Transverse colon (tissue), 4 donors: ENCODE measurements around the gene TSHZ3. TPM values are rescaled to one million over a fixed set of nuclear protein-coding genes. Genes with fewer than 3 reads are reported as not detected.

Source experiments
- DNase-seq: peaks from one replicate; pipeline ENCODE4 v3.0.0-alpha.2; 2019
- H3K27ac ChIP-seq, 4 donors: fragments of 200-600 bp; sonication (generic); 2 replicates each; pipeline ENCODE4 v1.5.1; 2016 to 2018; ENCODE audit warnings: inconsistent platforms in 4 of 4
- H3K27me3 ChIP-seq: fragments of 200-600 bp; sonication (generic); 2 replicates; pipeline ENCODE4 v1.5.1; 2017; ENCODE audit warnings: inconsistent platforms
- H3K36me3 ChIP-seq, 4 donors: fragments of 200-600 bp; sonication (generic); 2 replicates each; pipeline ENCODE4 v1.5.1; 2017 to 2019; ENCODE audit warnings: inconsistent platforms in 4 of 4
- H3K4me1 ChIP-seq, 4 donors: fragments of 200-600 bp; sonication (generic); 2 replicates each; pipeline ENCODE4 v1.5.1; 2017 to 2020; ENCODE audit warnings: inconsistent platforms in 4 of 4
- H3K4me3 ChIP-seq, 4 donors: fragments of 200-600 bp; sonication (generic); 1 replicate in 1 of 4; 2 replicates in 3 of 4; pipeline versions ENCODE4 v1.5.1 to v1.6.1; 2017 to 2019; ENCODE audit warnings: inconsistent platforms in 4 of 4
- H3K9me3 ChIP-seq, 2 donors: fragments of 200-600 bp; sonication (generic); 2 replicates each; pipeline ENCODE4 v1.5.1; 2017 to 2019; ENCODE audit warnings: inconsistent platforms in 2 of 2
- CTCF ChIP-seq, 5 experiments: fragments of 200-600 bp in 3 of 5; fragments of 450-650 bp in 2 of 5; sonication (generic) in 3 of 5; IDR thresholded peaks; 1 replicate in 2 of 5; 2 replicates in 3 of 5; pipeline ENCODE4 v1.5.1; 2016 to 2017; ENCODE audit warnings: antibody characterized with exemption in 5 of 5, inconsistent platforms in 3 of 5, mild to moderate bottlenecking in 2 of 5, moderate library complexity in 1 of 5
- EP300 ChIP-seq: sonication (generic); formaldehyde crosslinking; IDR thresholded peaks from one replicate; pipeline ENCODE4 v1.6.1; 2017; ENCODE audit warnings: antibody characterized with exemption, low read depth
- POLR2A ChIP-seq: fragments of 450-650 bp; IDR thresholded peaks from one replicate; pipeline ENCODE4 v1.6.1; 2016; ENCODE audit warnings: antibody characterized with exemption, mild to moderate bottlenecking, moderate library complexity
- POLR2AphosphoS5 ChIP-seq, 3 donors: sonication (generic); formaldehyde crosslinking; IDR thresholded peaks; one replicate each; pipeline ENCODE4 v1.6.1; 2016; ENCODE audit warnings: antibody characterized with exemption in 3 of 3
- WGBS, 2 donors: methylation state at CpG; one replicate each; pipeline ENCODE4 v1.1.5; 2018; ENCODE audit warnings: low coverage in 1 of 2; 5-methylcytosine and 5-hydroxymethylcytosine counted together
- in situ Hi-C, 4 donors: fragments of 200-750 bp; cut with MboI; loops; one replicate each; pipeline versions ENCODE4 v1.15.0 to v1.15.1; 2017; ENCODE audit warnings: low sequenced_read_pairs in 3 of 4, low pct_ligation_motif_present in 1 of 4, low pct_unique_long_range_greater_than_20kb in 1 of 4
- intact Hi-C: fragments of 100-400 bp; cut with DNase I; formaldehyde crosslinking; loops from one replicate; pipeline ENCODE4 v1.15.1; 2023; ENCODE audit warnings: low total_unique reads
- total RNA-seq, 4 donors: library from RNA; depleted of rRNA; stranded (reverse); fragments of >200 nt; gene quantifications; one replicate each; pipeline ENCODE4 v1.1.0, GENCODE V29; 2016

The TSHZ3 gene
- total RNA-seq, 4 donors from 2014 or later: 3.0 to 6.4 (median 4.6) TPM

DNA sequence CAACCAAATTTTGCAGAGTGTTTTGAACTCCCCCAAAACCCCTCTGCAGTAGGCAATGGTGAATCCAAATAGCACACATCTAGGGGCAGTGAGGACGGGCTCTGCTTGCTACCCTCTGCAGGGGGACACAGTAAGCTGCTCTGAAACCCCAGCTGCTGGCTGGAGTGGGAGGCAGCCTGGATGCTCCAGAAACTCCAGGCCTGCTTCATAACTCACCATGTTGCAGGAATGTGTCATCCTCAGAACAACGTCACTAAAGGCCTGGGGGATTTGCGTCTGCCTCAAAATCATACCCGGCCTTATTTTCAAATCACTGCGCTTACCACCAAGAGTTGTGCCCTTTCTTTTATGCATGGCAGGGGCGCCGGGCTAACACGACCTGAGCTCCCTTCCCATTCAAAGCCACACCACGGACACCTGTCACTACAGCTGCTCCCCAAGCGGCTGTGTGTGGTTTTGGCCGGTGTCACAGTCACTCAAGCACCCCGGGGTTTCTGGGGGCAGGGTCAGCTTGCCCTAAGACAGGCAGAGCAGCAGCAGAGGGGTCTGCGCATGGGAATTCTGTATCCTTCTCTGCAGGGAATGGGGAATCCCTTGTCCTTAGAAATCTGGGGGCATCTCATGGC lies 93.9 kb downstream of the TSHZ3 start:
- no peaks in the 10 kb centered on the region for H3K9me3 ChIP-seq
- in situ Hi-C loops (no loop called here), intact Hi-C loops (no loop called here)
- no peaks in the 10 kb centered on the region for H3K36me3 ChIP-seq
- no peak overlapping the region for H3K4me3 ChIP-seq
- WGBS, 2 donors: 78 to 83% methylated on average over 4 to 13 of the region's 13 CpGs
- DNase-seq: no peak
- no peak overlapping the region for H3K27ac ChIP-seq
- H3K4me1 ChIP-seq: peaks cover 0 to 2% (median under 1%) of the 10 kb centered on the region in 4 donors
- no peaks in the 10 kb centered on the region for H3K27me3 ChIP-seq
- no peak for TF ChIP-seq POLR2AphosphoS5 (IDR thresholded peaks at IDR 0.05)
- TF ChIP-seq CTCF (IDR thresholded peaks at IDR 0.05): no peak
- no peak for TF ChIP-seq EP300
- TF ChIP-seq POLR2A: no peak

DNA sequence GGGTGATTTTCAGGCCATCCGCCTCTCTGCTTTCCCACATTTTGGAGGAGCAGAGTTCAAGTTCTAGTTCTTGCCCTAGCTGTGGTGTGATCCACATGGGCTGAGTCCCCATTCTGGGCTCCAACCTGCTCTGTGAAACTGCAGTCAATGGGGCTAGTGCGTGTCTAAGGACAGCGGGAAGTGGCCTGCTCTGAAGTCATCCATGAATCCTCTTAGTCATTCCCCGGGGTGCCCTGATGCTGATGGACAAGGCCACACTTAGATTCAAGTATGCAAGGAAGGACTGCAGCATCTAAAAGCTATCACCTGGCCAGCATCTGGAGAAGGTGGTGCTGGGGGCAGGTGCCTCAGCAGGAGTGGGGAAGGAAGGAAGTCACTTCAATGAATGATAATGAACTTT lies 94.6 kb downstream of the TSHZ3 start:
- in situ Hi-C loops: no loop called here
- no peaks in the 10 kb centered on the region for H3K27me3 ChIP-seq
- 93% methylated on average over 4 of the region's 4 CpGs; no CpG with 5 or more reads in 1 of the 2 donors for WGBS, 2 donors
- H3K36me3 ChIP-seq: no peaks in the 10 kb centered on the region
- intact Hi-C loops: no loop called here
- no peak for TF ChIP-seq POLR2AphosphoS5 (IDR thresholded peaks at IDR 0.05)
- TF ChIP-seq CTCF (IDR thresholded peaks at IDR 0.05): no peak
- TF ChIP-seq EP300: no peak
- no peak for TF ChIP-seq POLR2A
- no peak overlapping the region for H3K4me3 ChIP-seq
- H3K4me1 ChIP-seq: no peaks in the 10 kb centered on the region
- no peak overlapping the region for H3K27ac ChIP-seq
- no peaks in the 10 kb centered on the region for H3K9me3 ChIP-seq
- DNase-seq: no peak

DNA sequence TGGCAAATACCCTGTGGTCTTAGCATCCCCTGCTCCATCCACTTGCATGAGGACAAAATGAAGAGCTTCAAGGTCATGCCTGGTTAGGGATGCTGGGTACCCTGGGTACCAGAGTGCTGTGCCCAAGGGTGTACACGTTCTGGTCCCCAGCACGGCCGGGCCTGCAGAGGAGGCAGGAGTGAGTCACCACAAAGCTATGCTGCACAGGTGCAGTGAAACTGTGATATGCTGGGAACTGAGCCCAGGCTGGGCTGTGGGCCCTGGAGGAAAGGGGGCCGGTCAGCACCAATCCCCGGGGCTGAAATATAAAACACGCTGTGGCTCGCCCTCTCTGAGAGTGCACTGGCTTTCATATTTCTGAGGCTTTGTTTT lies 95.1 kb downstream of the TSHZ3 start:
- in situ Hi-C loops: no loop called here
- 20 to 39% methylated on average over 1 to 7 of the region's 7 CpGs for WGBS, 2 donors
- intact Hi-C loops: no loop called here
- H3K27ac ChIP-seq: no peak overlapping the region
- no peaks in the 10 kb centered on the region for H3K9me3 ChIP-seq
- H3K36me3 ChIP-seq: no peaks in the 10 kb centered on the region
- no peak for DNase-seq
- H3K27me3 ChIP-seq: no peaks in the 10 kb centered on the region
- TF ChIP-seq POLR2A (no peak), POLR2AphosphoS5 (IDR thresholded peaks at IDR 0.05) (no peak), CTCF (IDR thresholded peaks at IDR 0.05) (no peak), EP300 (no peak)
- no peak overlapping the region for H3K4me3 ChIP-seq
- H3K4me1 ChIP-seq: no peaks in the 10 kb centered on the region

- no peak for DNase-seq
- TF ChIP-seq EP300 (no peak), POLR2A (no peak), POLR2AphosphoS5 (IDR thresholded peaks at IDR 0.05) (no peak), CTCF (IDR thresholded peaks at IDR 0.05) (no peak)
- H3K36me3 ChIP-seq: no peaks in the 10 kb centered on the region
- H3K27ac ChIP-seq: no peak overlapping the region
- WGBS, 2 donors: 83 to 88% methylated on average over 1 to 6 of the region's 6 CpGs
- H3K4me1 ChIP-seq: no peaks in the 10 kb centered on the region
- no peaks in the 10 kb centered on the region for H3K27me3 ChIP-seq
- intact Hi-C loops (no loop called here), in situ Hi-C loops (no loop called here)
- no peak overlapping the region for H3K4me3 ChIP-seq
- H3K9me3 ChIP-seq: no peaks in the 10 kb centered on the region
These were observed 95.6 kb downstream of the TSHZ3 start for GRCh38 chr19:31253526-31254179.
